Suprapubic skin (tissue), 4 donors: ENCODE measurements around the gene ERAL1. TPM values are rescaled to one million over a fixed set of nuclear protein-coding genes. Genes with fewer than 3 reads are reported as not detected.

ENCODE experiments used
- DNase-seq, 2 donors: peaks; one replicate each; pipeline ENCODE4 v3.0.0-alpha.2; 2019; ENCODE audit warnings: low spot score in 2 of 2
- H3K27ac ChIP-seq: fragments of 200-600 bp; sonication (generic); one replicate; pipeline ENCODE4 v1.5.1; 2019
- H3K27me3 ChIP-seq: fragments of 200-600 bp; sonication (generic); one replicate; pipeline ENCODE4 v1.5.1; 2019
- H3K36me3 ChIP-seq: fragments of 200-600 bp; sonication (generic); one replicate; pipeline ENCODE4 v1.5.1; 2019
- H3K4me1 ChIP-seq: fragments of 200-600 bp; sonication (generic); one replicate; pipeline ENCODE4 v1.5.1; 2019
- H3K4me3 ChIP-seq: fragments of 200-600 bp; sonication (generic); one replicate; pipeline ENCODE4 v1.5.1; 2019; ENCODE audit warnings: mild to moderate bottlenecking
- H3K9me3 ChIP-seq: fragments of 200-600 bp; sonication (generic); one replicate; pipeline ENCODE4 v1.5.1; 2019
- EP300 ChIP-seq: sonication (generic); formaldehyde crosslinking; IDR thresholded peaks from one replicate; pipeline ENCODE4 v1.6.1; 2017; ENCODE audit warnings: antibody characterized with exemption
- POLR2A ChIP-seq, 2 donors: fragments of 450-650 bp; IDR thresholded peaks; one replicate each; pipeline ENCODE4 v1.6.1; 2017; ENCODE audit warnings: antibody characterized with exemption in 2 of 2, mild to moderate bottlenecking in 2 of 2, moderate library complexity in 2 of 2
- POLR2AphosphoS5 ChIP-seq, 3 donors: sonication (generic); formaldehyde crosslinking; IDR thresholded peaks; one replicate each; pipeline ENCODE4 v1.6.1; 2017; ENCODE audit warnings: antibody characterized with exemption in 3 of 3
- WGBS: methylation state at CpG from one replicate; pipeline ENCODE4 v1.1.5; 2018; 5-methylcytosine and 5-hydroxymethylcytosine counted together
- total RNA-seq, 4 donors: library from RNA; depleted of rRNA; stranded (reverse); fragments of >200 nt; gene quantifications; one replicate each; pipeline ENCODE4 v1.1.0, GENCODE V29; 2016
- TF ChIP-seq, protein P1 (sequence below), 2 donors: fragments of 200-600 bp in 1 of 2; fragments of 450-650 bp in 1 of 2; sonication (generic) in 1 of 2; IDR thresholded peaks; one replicate each; pipeline ENCODE4 v1.5.1; 2016 to 2019; ENCODE audit warnings: antibody characterized with exemption in 2 of 2, mild to moderate bottlenecking in 1 of 2, moderate library complexity in 1 of 2

The ERAL1 gene
- total RNA-seq, 4 donors from 2014 or later, result 42.2 to 61.4 (median 45.0) TPM

GRCh38 chr17:28855336-28855679 lies 492 bp downstream of the ERAL1 start:
- 21% methylated on average over 5 of the region's 5 CpGs for WGBS
- Histone ChIP-seq H3K4me1 (peaks cover 16% of the 10 kb centered on the region), H3K4me3 (peak overlapping the region; percentile 84), H3K36me3 (peaks cover 43% of the 10 kb centered on the region), H3K27ac (peak overlapping the region; percentile 66), H3K9me3 (no peaks in the 10 kb centered on the region), H3K27me3 (no peaks in the 10 kb centered on the region)
- TF ChIP-seq, protein P1, sequence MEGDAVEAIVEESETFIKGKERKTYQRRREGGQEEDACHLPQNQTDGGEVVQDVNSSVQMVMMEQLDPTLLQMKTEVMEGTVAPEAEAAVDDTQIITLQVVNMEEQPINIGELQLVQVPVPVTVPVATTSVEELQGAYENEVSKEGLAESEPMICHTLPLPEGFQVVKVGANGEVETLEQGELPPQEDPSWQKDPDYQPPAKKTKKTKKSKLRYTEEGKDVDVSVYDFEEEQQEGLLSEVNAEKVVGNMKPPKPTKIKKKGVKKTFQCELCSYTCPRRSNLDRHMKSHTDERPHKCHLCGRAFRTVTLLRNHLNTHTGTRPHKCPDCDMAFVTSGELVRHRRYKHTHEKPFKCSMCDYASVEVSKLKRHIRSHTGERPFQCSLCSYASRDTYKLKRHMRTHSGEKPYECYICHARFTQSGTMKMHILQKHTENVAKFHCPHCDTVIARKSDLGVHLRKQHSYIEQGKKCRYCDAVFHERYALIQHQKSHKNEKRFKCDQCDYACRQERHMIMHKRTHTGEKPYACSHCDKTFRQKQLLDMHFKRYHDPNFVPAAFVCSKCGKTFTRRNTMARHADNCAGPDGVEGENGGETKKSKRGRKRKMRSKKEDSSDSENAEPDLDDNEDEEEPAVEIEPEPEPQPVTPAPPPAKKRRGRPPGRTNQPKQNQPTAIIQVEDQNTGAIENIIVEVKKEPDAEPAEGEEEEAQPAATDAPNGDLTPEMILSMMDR (IDR thresholded peaks at IDR 0.05), result no peak
- no peak for DNase-seq

- DNase-seq, result no peak
These were observed 1.3 kb downstream of the ERAL1 start for GRCh38 chr17:28856028-28856574.

DNA sequence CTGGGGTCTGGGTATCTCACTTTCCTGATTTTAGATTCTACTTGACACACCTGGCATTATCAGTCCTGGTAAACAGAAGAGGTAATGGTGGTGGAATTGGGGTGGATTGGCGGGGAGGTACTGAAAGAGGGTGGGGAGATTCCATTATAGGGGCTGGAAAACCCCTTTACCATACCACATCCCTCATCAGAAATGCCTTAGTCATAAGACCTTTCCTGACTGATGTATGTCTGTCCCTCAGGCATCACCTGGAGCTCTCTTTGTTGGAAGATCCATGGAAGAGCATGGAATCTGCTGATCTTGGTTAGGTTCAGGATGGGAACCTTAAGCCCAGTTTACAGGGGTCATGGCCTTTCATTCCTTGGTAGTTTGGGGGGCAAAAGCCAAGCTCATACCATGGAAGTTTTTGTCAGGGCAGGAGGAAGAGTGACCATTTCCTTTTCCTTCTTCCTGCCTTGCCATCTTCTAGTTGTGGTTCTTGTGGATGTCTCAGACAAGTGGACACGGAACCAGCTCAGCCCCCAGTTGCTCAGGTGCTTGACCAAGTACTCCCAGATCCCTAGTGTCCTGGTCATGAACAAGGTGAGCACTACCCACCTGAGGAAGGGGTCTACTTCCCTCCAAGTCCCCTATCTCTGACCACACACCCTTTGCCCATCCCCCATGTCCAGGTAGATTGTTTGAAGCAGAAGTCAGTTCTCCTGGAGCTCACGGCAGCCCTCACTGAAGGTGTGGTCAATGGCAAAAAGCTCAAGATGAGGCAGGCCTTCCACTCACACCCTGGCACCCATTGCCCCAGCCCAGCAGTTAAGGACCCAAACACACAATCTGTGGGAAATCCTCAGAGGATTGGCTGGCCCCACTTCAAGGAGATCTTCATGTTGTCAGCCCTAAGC lies 3.3 kb downstream of the ERAL1 start:
- WGBS, result 89% methylated on average over 3 of the region's 3 CpGs

More at GRCh38 chr17:28856028-28856574, 1.3 kb downstream of the ERAL1 start:
- TF ChIP-seq EP300, result no peak
- no peak overlapping the region for H3K4me3 ChIP-seq
- H3K27me3 ChIP-seq, result no peaks in the 10 kb centered on the region
- H3K27ac ChIP-seq, result no peak overlapping the region
- peaks cover 51% of the 10 kb centered on the region for H3K36me3 ChIP-seq
- WGBS, result 98% methylated on average over 5 of the region's 5 CpGs
- H3K4me1 ChIP-seq, result peaks cover 16% of the 10 kb centered on the region
- no peaks in the 10 kb centered on the region for H3K9me3 ChIP-seq

GRCh38 chr17:28858801-28859355 lies 4.1 kb downstream of the ERAL1 start:
- Histone ChIP-seq H3K4me1 (peaks cover 16% of the 10 kb centered on the region), H3K4me3 (no peak overlapping the region), H3K9me3 (no peaks in the 10 kb centered on the region), H3K36me3 (peaks cover 57% of the 10 kb centered on the region), H3K27ac (no peak overlapping the region), H3K27me3 (no peaks in the 10 kb centered on the region)
- WGBS, result 43% methylated on average over 2 of the region's 2 CpGs
- DNase-seq, result no peak
- TF ChIP-seq, protein P1 (IDR thresholded peaks at IDR 0.05), result no peak

More for the DNA sequence above, 3.3 kb downstream of the ERAL1 start:
- H3K36me3 ChIP-seq, result peaks cover 57% of the 10 kb centered on the region
- peaks cover 16% of the 10 kb centered on the region for H3K4me1 ChIP-seq
- H3K27me3 ChIP-seq, result no peaks in the 10 kb centered on the region
- no peaks in the 10 kb centered on the region for H3K9me3 ChIP-seq
- H3K4me3 ChIP-seq, result no peak overlapping the region
- H3K27ac ChIP-seq, result no peak overlapping the region
- TF ChIP-seq POLR2AphosphoS5 (IDR thresholded peaks at IDR 0.05), result no peak
- TF ChIP-seq EP300, result no peak
- no peak for TF ChIP-seq POLR2A (IDR thresholded peaks at IDR 0.05)
- TF ChIP-seq, protein P1 (IDR thresholded peaks at IDR 0.05), result no peak
- DNase-seq, result no peak

GRCh38 chr17:28860363-28860808 lies 5.6 kb downstream of the ERAL1 start:
- H3K4me1 ChIP-seq, result peaks cover 6% of the 10 kb centered on the region
- no peaks in the 10 kb centered on the region for H3K9me3 ChIP-seq
- WGBS, result 90% methylated on average over 4 of the region's 4 CpGs
- no peak overlapping the region for H3K4me3 ChIP-seq
- no peak overlapping the region for H3K27ac ChIP-seq
- no peak for DNase-seq
- no peak for TF ChIP-seq EP300
- TF ChIP-seq, protein P1 (IDR thresholded peaks at IDR 0.05), result no peak
- no peak for TF ChIP-seq POLR2A (IDR thresholded peaks at IDR 0.05)
- no peak for TF ChIP-seq POLR2AphosphoS5 (IDR thresholded peaks at IDR 0.05)
- peaks cover 57% of the 10 kb centered on the region for H3K36me3 ChIP-seq
- no peaks in the 10 kb centered on the region for H3K27me3 ChIP-seq
